Endothelial cell (in vitro differentiated cells): ENCODE data around the gene LRRC61. TPM values are rescaled to one million over a fixed set of nuclear protein-coding genes. Genes with fewer than 3 reads are reported as not detected.
"Not testable (repeated sequence)": the region's sequence is repeated elsewhere in the genome, so short reads cannot be mapped to it uniquely, and the experiment has no call there.

ENCODE experiments used
- DNase-seq: peaks from one replicate; pipeline ENCODE4 v3.0.0; 2021; ENCODE audit warnings: low spot score
- H3K27ac Mint-ChIP-seq: one replicate; pipeline ENCODE4 v1.8.0; 2021; ENCODE audit warnings: mixed read lengths, inconsistent platforms; ENCODE audit not compliant: unreplicated experiment
- H3K27me3 Mint-ChIP-seq: one replicate; pipeline ENCODE4 v1.8.0; 2021; ENCODE audit warnings: mild to moderate bottlenecking, moderate library complexity, mixed read lengths, inconsistent platforms; ENCODE audit not compliant: unreplicated experiment
- H3K36me3 Mint-ChIP-seq: one replicate; pipeline ENCODE4 v1.8.0; 2021; ENCODE audit warnings: mild to moderate bottlenecking, low read depth, mixed read lengths, inconsistent platforms; ENCODE audit not compliant: unreplicated experiment
- H3K4me1 Mint-ChIP-seq: one replicate; pipeline ENCODE4 v1.8.0; 2021; ENCODE audit warnings: mild to moderate bottlenecking, mixed read lengths, inconsistent platforms; ENCODE audit not compliant: unreplicated experiment
- H3K4me3 Mint-ChIP-seq: one replicate; pipeline ENCODE4 v1.8.0; 2021; ENCODE audit warnings: mild to moderate bottlenecking, mixed read lengths, inconsistent platforms; ENCODE audit not compliant: unreplicated experiment
- H3K9me3 Mint-ChIP-seq: one replicate; pipeline ENCODE4 v1.8.0; 2021; ENCODE audit warnings: mixed read lengths, inconsistent platforms; ENCODE audit not compliant: unreplicated experiment
- CTCF ChIP-seq: fragments of 200-600 bp; sonication (generic); IDR thresholded peaks from one replicate; pipeline ENCODE4 v1.5.0; 2021; ENCODE audit warnings: antibody characterized with exemption; ENCODE audit not compliant: unreplicated experiment
- total RNA-seq: library from RNA; stranded (reverse); fragmentation: NEBNext Ultra II Directional; extraction: Animal tissue kit (Norgen Biotek cat#: 25700); gene quantifications from one replicate; pipeline ENCODE4 v1.2.1, GENCODE V29; 2021; ENCODE audit not compliant: unreplicated experiment

Gene LRRC61
- total RNA-seq, 1 donor from 2014 or later: 5.1 TPM

GRCh38 chr7:150384406-150385301, 61.5 kb downstream of the LRRC61 start:
- H3K27me3 Mint-ChIP-seq: peaks cover 18% of the 10 kb centered on the region
- H3K4me1 Mint-ChIP-seq: peaks cover 19% of the 10 kb centered on the region
- no peak for DNase-seq
- no peak overlapping the region for H3K4me3 Mint-ChIP-seq
- no peaks in the 10 kb centered on the region for H3K9me3 Mint-ChIP-seq
- peaks cover 9% of the 10 kb centered on the region for H3K36me3 Mint-ChIP-seq
- peak overlapping the region; percentile 63 for H3K27ac Mint-ChIP-seq
- no peak for TF ChIP-seq CTCF

- no peak for DNase-seq
- Mint-ChIP-seq H3K9me3 (no peaks in the 10 kb centered on the region), H3K4me3 (no peak overlapping the region), H3K36me3 (peaks cover 7% of the 10 kb centered on the region), H3K4me1 (peaks cover 13% of the 10 kb centered on the region), H3K27ac (peak overlapping the region; percentile 63), H3K27me3 (peaks cover 15% of the 10 kb centered on the region)
- no peak for TF ChIP-seq CTCF
These were observed 62.2 kb downstream of the LRRC61 start for GRCh38 chr7:150385302-150385723.

GRCh38 chr7:150385884-150386283, 62.7 kb downstream of the LRRC61 start:
- H3K27me3 Mint-ChIP-seq: peaks cover 11% of the 10 kb centered on the region
- H3K4me3 Mint-ChIP-seq, H3K27ac Mint-ChIP-seq, DNase-seq, H3K36me3 Mint-ChIP-seq, H3K9me3 Mint-ChIP-seq, H3K4me1 Mint-ChIP-seq: not testable (repeated sequence)

Other genes starting within 250 kb of the LRRC61 start
- 0.87 TPM for gene ACTR3C, start 190 bp downstream of the LRRC61 start, total RNA-seq
- 4.9 TPM for gene RARRES2, start 18.3 kb downstream of the LRRC61 start, total RNA-seq
- 138 TPM for gene REPIN1, start 45.5 kb downstream of the LRRC61 start, total RNA-seq
- 12.1 TPM for gene ZNF775, start 56.0 kb downstream of the LRRC61 start, total RNA-seq
- gene GIMAP8, start 127.3 kb downstream of the LRRC61 start, total RNA-seq: 143 TPM
- 2.2 TPM for gene GIMAP7, start 191.5 kb downstream of the LRRC61 start, total RNA-seq
- gene GIMAP4, start 244.0 kb downstream of the LRRC61 start, total RNA-seq: 6.4 TPM